Inflammatory macrophage (primary cell): ENCODE measurements around the gene SLF2.
"Not testable (repeated sequence)": the region's sequence is repeated elsewhere in the genome, so short reads cannot be mapped to it uniquely, and the experiment has no call there.

Source experiments
- DNase-seq, 2 donors: peaks; one replicate each; pipeline ENCODE4 v3.0.0-alpha.2; 2020 to 2022

Gene SLF2

DNA sequence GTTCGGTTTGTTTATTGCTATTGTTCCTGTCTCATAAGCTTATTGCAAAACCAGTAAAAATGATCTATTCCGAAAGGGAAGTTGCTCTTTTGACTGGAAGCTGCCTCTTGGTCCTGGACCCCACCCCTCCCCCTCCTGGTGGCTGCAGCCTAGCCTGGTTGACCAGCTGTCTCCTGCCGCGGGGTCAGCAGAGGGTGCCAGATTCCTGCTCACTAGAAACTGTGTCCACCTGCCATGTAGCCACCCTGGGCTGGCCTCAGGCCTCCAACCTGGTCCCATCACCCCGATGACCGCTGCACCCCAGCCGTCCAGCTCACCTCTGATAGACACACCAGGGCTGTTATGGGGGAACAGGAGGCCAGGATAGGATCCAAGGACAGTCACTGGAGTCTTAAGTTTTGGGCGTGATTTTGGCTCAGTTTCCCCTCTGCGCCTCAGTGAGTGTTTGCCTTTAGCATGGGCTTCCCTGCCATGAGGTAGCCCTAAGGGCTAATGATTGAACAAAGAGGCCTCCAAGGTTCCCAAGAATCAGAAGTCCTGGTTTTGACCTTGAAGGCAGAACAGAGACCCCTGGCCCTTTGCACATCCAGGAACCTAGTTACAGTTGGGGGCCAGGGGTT lies 32.9 kb upstream of the SLF2 start:
- DNase-seq, result no peak

DNA sequence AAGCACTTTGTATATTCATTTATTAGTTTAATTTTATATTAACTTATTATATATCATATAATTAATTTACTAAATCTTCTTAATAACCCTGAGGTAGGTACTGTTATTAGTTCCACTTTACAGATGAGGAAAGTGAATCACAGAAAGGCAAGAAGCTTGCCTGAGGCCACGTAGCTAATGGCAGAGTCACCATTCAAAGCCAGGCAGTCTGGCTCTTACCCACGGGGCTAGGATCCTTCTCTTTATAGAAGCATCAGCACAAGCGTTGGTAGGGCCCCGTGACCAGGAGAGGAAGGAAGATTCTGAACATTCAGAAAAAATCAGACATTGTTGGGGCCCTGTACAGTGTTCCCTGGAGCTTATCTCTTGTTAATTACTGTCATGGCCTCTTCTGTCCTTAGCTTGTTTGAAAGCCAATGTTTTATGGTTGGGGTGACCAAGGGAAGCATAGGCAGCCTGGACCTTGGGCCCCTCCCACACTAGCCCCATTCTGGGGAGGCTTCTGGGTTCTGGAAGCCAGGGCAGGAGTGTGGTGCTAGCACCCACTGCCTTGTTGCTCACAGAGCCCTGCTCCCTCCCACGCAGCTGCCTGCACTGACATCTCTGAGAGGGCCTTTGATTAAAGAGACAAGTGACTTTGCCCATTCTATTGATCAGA lies 31.1 kb upstream of the SLF2 start:
- no peak for DNase-seq

DNA sequence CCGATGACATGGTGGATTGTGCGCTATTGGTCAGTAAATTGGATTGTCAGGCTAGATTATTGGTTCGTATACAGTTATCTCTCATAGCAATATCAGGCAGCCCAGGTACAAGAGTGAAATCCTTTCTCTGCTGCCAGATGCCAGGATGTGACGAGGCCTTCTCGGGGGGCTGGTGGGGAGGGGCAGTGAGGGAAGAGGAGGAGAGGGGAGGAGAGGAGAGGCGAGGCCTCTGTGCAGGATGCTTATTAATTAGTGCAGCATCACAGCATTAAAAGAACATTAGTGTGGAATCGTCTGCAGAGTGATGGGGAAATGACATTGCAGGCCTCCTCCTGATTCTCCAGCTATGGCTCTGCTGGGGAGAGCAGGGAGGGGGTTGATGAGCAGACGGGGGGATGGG lies 30.5 kb upstream of the SLF2 start:
- no peak for DNase-seq

DNA sequence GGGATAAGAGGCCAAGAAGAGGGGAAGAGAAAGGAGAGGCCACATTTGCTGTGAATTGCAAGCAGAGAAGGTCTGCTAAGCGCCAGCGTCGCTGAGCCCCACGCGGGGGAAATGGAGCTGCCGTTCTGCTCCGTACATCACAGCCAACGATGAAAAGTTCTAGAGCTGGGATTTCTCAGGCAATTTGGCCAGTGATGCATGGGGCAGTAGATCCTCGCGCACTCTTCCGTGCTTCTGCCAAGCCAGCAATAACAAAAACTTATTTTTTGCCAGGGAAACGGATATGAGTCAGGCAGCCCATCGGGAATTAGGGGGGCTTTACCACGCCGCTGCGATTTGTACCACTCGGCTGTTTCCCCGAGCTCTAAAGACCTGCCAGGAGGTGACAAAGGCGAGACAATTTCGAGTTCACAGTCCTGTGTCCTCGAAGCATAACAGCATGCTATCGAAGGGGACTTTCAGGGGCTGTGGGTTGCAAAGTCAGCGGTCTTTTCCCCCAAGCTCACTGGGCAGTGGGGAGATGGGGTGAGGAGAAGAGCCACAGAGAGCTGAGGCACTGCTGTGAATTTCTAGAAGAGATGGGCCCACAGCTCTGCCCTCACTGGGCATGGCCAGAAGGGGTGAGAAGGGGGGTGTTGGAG lies 30.0 kb upstream of the SLF2 start:
- DNase-seq, result no peak

DNA sequence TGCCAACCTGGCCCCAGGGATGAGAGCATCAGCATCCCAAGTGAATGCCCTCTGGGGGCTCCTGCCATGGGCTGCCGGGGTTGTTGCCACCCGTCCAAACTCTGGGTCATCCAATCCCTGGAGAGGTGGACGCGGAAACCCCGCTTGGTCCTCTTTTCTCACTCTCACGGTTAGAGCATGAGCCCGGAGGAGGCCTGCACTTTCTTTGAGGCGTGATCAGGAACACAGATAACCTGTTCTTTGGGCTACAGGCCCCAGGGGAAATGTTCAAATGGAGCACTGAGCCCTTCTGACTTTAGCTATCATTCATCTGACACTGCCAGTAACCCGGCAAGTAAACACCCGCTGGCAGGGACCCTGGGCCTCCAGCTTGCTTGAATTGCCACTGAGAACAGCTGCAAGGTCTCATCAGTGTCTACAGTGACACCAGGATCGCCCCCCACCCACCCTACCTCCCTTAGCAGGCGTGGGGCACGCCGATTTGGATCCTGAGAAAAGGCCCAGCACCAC lies 29.4 kb upstream of the SLF2 start:
- no peak for DNase-seq

GRCh38 chr10:100885611-100886010 lies 27.2 kb upstream of the SLF2 start:
- DNase-seq, result not testable (repeated sequence)

GRCh38 chr10:100886091-100886490 lies 26.7 kb upstream of the SLF2 start:
- DNase-seq, result no peak

DNA sequence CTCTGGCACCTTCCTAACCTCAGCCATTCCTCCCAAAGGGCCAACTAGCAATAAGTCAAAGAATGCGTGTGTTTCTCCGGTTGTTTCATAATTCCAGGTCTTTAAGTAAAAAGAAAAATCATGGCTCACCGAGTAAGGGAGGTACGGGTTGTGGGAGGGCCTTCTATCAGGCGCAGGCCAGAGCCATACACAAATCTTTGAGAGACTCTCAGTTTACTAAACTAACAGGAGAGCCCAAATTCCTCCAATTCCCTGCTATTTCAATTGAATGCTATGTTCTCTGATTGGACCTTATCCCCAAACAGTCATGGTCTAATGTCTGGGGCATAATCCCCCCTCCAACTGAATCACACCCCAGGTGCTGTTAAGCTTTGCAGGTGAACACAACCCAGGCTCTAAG lies 26.2 kb upstream of the SLF2 start:
- DNase-seq, result no peak

GRCh38 chr10:100886963-100887362 lies 25.8 kb upstream of the SLF2 start:
- no peak for DNase-seq

DNA sequence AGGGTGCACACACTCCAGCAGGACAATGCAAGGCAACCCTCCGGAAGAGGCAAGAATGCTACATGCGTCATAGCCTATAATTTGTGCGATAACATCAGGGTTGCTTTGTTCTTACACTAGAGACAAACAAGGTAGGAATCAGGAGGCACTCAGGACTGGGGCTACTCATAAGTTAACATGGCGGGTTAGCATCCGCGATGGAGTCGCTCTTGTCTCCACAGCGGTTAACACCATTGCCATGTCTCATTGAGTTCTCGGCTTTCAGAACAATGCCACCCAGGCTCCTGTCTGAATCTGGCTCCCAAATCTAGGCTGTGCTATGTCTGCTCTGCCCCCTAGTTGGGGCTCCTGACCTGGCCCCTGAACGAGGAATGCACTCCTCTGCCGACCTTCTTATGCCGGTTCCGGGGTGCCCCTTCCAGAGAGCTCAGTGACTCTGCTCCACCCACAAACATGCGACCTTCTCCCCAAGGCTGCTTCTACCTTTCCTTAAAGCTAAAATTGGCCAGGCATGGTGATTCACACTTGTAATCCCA lies 24.9 kb upstream of the SLF2 start:
- DNase-seq, result no peak

GRCh38 chr10:100888957-100889356 lies 23.8 kb upstream of the SLF2 start:
- DNase-seq, result peak in 1 of 2 donors; percentile 9

- no peak for DNase-seq
Observed at GRCh38 chr10:100889546-100889945, 23.2 kb upstream of the SLF2 start.

DNA sequence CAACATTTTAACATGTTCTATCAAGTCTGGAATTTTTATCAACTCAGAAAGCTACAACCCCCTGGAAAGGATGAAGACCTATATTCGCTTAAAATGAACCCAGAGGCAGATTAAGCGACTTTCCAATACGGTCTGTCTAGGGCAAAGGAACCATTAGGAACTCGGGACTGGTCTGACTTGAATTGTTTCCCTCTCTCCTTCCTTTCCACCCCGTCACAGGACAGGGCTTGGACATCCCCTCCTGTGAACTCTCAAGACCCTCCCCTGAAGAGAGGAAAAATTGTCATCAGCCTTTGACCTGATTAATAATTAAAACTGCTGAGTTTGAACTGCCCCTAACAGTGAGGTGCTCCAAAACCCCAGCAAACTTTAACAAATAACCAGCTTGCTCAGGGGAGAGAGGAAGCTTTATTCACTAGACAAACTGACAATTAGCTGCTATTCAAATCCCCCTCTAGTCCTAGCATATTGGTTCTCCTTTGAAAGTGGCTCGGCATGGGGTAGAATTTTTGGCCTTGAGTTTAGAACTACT lies 22.6 kb upstream of the SLF2 start:
- no peak for DNase-seq

DNA sequence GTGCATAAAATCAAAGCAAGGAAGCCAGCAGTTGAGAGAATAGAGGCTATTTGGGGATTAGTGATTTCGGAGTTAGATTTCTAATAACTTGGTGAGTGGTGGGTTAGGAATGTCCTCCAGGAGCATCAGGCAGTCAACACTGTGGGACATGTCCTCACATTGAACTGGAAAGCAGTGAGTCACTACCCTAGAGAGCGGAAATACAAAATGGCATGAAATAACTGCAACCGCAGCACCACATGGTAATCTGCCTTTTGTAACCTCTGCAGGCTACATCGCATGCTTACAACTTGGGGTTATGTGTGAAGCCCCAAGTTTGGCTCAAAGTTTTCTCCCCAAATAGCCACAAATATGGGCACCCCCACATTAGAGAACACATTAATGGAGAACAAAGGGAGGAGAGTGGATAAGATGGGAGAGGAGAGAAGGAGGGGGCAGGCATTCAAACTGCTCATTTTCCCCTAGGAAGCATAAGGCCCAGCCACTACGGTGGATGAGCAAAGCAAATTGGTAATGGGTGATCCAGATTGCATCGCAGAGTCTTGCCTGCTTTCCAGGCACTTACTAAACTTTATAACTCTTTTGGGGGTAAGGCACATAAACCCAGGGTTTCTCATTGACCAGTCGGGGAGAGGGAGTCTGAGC lies 22.0 kb upstream of the SLF2 start:
- no peak for DNase-seq

DNA sequence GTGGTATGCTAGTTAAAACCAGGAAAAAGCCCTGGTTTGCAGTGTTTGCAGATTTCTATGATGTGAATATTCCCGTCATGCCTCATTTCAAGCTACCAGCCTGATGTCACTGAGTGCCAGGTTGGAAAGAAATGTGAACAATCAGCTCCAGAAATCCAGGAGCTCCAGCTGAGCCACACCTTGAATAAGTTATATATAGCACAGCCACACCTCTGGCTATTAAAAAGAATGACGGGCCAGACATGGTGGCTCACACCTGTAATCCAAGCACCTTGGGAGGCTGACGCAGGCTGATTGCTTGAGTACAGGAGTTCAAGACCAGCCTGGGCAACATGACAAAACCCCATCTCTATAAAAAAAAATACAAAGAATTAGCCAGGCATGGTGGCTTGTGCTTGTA lies 18.7 kb upstream of the SLF2 start:
- no peak for DNase-seq

DNA sequence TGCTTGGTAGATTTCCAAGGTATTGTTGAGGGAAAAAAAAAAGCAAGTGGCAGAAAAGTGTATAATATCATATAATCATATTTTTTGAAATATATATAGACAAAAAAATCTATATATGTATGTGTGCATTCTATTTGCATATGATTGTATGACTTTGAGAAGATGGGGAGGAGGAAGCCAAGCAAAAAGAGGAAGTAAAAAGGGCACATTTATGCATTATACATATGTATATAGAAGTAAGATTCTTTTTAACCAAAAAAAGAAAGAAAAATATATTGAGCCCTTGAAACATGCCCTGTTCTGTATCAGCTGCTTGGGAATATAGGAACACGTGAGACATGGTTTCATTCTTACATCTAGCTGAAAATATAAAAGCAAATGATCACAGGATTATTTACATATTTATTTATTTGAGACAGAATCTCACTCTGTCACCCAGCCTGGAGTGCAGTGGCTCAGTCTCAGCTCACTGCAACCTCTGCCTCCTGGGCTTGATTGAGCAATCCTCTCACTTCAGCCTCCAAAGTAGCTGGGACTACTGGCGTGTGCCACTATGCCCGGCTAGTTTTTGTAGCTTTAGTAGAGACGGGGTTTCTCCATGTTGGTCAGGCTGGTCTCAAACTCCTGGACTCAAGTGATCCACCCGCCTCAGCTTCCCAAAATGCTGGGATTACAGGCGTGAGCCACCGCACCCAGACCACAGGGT lies 18.0 kb upstream of the SLF2 start:
- peak; percentile 22 to 24 for DNase-seq

DNA sequence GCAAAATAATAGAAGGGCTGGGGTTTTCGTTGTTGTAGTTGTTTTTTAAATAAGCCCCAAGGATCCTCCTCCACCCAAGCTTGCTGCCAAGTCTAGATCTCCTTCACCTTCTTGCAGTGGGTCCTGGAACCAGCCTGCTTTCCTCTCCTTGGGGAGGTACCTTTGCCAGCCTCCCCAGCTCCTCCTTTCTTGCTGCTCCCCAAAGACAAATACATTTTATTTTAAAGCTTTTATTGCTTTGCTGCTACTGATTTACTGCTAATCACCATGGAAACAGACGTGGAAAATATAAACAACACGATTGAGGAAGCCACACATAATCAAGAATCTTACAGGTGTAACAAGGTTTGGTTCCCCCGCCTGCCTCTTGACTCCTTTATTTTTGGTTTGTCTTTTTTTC lies 17.4 kb upstream of the SLF2 start:
- no peak for DNase-seq

DNA sequence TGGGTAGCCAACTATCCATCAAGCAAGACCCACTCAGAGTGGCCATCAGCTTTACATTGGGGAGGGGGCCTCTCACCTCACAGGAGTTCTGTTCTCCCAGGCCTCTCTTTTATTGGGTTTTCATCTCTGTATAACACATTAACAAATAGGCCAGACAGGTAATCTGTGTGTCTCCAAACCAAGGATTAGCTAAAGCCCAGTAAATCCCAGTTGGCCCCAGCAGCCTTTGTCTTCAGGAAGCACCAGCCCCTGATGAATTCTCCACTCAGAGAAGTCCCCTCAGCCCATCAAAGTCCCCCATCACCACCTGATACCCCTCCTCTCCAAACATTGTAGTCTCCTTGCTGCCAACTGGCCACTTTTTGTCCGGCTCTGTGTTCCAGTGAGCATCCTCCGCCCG lies 16.9 kb upstream of the SLF2 start:
- DNase-seq, result no peak

DNA sequence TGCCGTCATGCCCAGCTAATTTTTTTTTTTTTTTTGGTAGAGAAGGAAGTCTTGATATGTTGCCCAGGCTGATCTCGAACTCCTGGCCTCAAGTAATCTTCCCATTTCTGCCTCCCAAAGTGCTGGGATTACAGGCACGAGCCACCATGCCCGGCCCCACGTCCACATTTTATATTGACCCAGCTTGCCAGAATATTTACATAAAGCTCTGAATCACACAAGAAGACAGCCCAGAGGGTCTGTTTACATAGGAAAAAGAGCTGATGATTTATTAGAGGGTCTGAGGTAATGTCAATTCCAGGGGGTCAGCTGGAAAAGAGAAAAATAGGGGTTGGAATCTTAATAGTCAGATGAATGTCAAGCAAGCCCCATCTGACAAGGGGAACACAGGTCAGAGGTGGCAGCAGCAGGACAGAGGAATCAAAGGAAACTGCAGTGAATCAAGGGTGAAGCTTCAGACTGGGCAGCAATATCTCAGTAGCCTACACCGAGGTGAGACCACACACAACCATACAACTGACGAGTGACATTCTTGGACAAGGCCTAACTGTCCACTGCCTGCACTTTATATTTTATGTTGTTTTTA lies 15.8 kb upstream of the SLF2 start:
- no peak for DNase-seq

DNA sequence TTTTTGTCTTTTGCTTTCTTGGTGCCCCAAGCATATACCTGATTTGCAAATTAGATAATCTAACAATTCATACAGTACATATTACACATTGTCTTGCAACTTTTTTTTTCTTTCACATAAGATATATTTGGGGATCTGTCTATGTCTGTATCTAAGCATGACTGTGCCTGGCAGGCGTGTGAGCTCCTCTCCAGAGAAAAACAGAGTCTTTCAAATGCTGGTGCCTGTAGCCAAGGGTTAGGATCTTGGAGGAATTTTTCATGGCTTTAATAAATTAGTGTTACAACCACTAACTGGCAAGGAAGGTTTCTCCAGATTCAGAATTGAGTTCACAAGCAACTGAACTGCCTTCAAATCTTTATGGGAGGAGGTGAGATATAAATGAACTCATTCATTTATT lies 14.8 kb upstream of the SLF2 start:
- no peak for DNase-seq

GRCh38 chr10:100899171-100899570 lies 13.6 kb upstream of the SLF2 start:
- no peak for DNase-seq

- no peak for DNase-seq
Observed at GRCh38 chr10:100901051-100901450, 11.7 kb upstream of the SLF2 start.
